GM21528 (cell line): Measurements from ENCODE around the gene PALMD.

Experiments
- ATAC-seq: cut with Tn5 transposase; IDR thresholded peaks from one replicate; pipeline ENCODE4 v1.9.1; 2021; ENCODE audit warnings: mild to moderate bottlenecking, moderate library complexity; ENCODE audit not compliant: unreplicated experiment, low FRiP score

PALMD gene

DNA sequence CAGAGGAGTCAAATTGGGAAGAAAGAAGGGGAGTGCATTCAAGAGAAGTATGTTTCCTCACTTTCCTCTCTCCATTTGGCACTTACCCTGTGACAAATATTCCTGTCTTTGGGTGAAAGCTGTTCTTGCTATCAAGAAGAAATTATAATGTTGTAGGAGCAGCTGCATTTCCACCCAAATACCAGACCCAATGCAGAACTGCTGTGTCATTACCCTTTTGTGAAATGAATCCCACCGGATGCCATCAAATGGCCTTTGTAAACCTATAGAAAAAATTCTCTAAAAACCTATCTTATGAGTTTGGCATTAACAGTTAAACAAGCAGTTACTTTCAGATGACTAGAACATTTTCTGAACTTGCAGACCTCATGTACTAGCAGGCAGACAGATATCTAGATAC lies 16.7 kb upstream of the PALMD start:
- ATAC-seq: no peak

DNA sequence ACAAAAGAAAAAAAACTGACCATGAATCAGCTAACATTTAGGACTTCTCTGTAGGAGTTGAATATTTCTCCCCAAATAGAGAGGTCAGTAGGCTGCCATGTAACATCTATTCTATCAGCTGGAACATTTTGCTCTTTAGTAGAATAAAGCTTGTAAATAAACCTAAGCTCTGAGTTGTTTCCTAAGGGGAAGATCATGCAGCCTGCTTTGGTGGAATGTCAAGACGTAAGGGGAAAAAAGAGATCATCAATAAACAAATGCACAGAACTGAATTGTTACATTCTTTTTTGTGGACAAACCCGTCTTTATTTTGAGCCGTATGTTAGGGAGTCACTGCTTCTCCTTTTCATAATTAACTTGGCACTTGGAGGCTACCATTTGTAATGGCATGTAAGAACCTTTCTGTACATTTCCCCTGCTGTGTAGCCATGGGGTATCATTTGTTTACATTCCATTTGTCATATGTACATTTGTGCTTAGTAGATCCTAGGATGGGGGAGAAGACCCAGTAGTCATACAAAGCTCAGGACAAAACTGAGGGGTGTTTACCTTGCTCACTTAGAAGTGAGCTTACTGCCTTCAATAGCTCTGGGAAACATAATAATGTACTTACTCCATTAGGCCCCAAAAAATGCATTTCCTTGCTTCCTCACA lies 10.8 kb upstream of the PALMD start:
- ATAC-seq: no peak

DNA sequence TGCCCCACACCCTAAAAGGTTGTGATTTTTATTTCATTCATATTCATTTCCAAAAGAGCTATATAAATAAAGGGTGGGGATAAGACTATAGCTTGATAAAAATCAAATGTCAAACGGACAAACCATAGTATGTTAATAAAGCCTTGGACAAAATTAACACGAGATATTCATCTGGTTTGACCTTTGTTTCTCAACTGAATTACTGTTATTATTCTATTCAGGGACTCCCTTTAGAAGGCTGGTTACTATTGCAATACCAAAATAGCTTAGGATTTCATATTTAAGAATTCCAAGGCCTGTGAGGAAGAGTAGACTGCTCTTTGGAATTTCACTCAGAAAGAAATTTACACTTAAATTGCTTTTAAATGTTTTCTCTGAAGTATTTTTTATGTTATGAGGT lies 10.2 kb upstream of the PALMD start:
- ATAC-seq: no peak

DNA sequence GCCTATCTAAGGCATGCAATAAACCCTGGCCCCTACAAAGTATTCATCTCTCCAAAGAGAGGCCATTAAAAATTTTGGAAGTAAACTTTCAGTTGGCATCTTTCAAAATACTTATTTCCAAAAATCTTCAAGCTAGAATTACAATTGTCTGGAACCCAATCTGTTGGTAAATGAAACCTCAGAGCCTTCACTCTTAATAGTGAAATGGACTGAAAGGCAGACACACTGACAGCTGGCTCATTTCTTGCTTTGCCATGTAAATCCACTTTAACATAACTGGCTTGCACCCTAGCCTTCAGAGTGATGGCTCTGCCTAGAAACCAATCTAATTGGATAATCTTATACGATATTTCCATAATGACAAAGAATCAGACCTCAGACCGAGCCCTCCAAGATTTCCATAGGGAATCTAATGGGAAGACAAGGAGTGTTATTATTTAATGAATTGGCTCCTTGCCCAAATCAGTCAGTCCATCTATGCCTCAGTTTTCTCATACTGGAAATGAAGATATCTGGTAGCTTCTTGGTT lies 9.2 kb upstream of the PALMD start:
- ATAC-seq: no peak

DNA sequence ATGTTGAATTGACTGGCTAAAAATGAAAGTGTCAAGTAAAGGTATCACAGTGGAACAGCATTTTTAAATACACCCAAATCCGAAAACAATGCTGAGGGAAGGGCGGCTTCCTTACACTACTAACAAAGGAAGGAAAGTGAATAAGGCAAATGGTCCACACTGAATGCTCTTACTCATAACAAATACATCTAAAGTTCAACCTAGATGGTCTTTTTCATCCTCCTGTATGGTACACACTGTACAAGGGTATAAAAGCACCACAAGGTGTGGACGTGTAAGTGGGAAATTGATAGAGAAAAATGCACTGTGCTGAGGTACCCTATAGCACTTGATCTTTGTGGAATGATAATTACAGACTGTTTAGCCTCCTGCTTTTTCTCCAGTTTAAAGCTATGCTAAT lies 7.1 kb upstream of the PALMD start:
- no peak for ATAC-seq

DNA sequence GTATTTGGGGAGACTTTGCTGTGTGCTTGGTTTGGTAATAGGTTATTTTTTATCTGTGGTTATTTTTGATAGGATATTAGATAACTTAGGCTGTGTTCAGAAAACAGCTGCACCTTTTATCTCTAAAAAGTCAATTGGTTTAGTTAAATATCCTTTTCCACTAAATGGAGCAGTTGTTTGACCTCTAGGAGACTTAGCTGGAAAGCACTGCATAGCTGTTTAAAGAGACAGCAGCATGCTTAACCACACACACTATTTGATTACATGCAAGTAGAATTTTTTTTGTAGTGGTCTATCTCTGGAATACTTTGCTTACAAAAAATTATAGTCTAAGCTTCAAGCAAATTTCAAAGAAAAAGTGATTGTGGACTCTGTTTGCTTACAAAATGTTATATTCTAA lies 6.5 kb upstream of the PALMD start:
- no peak for ATAC-seq

DNA sequence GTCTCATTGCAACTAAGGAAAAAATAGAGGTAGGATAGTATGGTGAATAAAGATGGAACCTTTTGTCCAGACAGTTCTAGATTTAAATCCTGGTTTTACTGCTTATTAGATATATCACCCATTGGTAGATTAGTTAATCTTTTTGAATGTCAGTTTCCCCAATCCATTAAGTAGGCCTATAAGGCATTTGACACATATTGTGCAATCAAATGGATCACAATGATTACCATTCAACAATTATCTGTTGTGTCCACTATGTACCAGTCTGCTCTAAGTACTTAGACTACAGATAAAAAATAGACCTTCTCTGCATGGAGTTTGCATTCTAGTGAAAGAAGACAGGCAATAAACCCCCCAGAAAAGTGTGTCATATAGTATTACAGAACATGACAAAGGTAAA lies 6.0 kb upstream of the PALMD start:
- ATAC-seq: no peak

DNA sequence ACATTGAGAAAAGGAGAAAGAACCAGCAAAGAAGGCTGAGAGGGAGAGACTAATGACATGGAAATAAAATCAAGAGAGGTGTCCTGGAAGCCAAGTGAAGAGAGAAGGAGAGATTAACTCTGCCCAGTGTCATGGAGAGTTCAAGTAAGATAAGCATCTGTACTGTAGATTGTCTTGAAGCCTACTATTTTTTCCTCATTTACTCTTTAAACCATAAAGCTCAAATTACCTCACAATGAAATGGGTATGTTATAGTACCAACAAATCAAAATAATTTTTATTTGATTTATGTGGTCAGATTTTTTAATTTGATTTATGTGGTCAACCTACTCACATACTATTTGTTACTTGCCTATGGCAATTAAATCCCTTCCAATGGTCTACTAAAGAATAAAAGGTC lies 5.2 kb upstream of the PALMD start:
- no peak for ATAC-seq

DNA sequence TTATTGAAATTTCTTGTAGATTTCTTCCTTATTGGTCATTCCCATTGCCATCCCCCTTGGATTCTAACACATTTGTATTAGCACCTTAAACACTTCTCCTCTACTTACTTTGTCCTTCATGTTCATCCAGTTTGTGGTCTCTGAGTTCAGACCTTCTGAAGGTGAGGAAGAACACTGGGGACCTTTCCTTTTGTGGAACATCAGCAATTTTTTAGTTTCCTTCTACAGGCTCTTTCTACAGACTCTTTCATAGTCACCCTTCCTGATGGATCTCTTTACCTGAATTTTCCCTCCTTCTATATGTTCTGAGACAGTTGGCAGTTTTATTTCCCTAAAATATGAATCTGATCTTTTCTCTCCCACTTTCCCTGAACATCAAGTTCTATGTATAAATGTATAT lies 4.4 kb upstream of the PALMD start:
- ATAC-seq: no peak

DNA sequence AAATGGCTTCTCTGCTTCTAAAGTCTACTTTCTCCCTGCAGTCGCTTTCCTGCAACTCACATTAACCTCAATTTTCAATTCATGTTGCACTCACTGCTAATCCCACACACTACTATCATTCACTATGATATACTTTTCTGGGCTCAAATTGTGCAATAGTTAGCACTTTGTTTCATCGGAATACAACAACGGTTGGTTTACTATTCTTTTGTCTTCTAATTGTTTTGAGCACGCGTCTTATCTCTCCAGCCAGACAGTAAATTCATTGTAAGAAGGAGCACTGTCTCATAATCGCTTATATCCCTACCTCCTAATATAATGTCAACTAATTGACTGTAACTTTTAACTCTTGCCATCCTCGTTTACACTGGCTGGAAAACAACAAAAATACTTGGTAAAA lies 3.9 kb upstream of the PALMD start:
- ATAC-seq: no peak

DNA sequence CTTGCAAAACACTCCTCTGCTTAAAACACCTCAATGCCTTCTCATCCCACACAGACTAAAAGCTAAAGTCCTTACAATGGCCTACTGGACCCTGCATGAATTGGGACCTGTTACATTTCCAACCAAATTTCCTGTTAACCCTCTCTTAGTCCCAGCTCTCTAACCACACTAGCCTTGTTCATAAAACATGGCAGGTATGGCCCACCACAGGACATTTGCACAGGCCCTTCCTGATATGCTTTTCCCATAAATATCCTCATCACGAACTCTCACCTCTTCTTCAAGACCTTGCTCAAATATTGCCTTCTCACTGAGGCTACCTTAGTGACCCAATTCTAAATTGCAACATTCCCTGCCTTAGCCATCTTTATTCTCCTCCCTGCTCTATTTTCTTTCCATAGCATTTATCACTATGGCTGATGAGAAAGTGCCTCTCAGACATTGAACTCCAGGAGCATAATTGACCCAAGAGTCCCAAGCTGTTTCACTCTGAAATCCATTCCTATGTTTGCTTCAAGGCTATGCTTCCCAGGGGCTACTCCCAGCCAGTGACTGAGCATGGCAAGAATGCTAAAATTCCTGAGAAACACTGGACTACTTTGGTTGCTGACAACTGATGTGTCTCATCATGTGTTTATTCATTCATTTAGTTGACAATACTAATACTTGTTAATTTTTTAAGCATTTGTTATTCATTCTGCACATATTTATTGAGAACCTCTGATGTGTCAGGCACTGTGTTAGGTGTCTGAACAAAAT lies 2.7 kb upstream of the PALMD start:
- ATAC-seq: no peak

DNA sequence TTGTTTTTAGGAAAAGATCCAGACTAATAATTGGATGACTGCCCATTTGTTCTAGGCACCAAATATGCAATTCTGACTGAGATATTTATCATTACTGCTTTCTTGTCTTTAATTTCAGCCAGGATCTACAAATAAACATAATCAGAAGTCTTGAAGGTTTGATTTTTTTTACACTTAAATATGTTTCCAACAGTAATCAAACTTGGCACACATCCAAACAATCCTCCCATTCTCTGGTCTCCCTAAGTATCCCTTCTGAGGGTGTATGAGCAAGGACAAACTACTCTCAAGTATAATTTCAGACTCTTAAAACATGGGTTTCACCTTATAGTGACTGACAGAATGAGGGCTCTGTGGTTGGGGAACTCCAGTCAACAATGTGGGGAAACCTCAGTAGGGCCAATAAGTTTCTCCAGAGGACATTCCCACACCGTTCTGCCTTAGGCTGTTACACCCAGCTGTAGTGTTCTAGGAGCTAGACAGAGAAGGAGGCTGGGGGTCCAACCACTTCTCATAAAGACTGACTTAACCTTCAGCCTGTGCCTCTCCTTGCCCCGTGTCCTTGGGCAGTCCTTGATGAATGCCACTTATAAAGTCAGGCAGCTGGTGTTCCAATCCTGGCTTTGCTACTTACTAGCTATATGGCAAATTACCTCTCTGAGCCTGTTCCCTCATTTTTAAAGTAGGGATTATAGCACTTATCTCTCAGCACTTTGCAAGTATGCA lies 1.5 kb upstream of the PALMD start:
- no peak for ATAC-seq

DNA sequence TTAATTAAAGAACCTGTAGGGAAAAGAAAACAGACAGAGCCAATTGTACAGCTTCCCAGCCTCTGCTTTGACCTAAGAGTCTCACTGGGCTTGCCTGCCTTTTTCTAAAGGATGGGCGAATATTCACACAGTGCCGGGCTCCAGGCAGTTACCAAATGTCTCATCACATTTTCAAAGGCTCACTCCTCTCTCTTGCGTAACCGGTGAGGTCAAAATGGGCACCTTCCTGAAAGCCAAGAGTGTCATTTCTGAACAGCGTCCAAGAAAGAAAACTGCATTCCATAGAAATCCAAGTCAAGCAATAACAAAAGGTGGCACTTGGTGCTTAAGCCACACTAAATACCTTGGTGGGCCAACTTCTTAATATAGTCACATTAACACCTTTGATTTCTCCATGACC lies 710 bp upstream of the PALMD start:
- ATAC-seq: no peak

DNA sequence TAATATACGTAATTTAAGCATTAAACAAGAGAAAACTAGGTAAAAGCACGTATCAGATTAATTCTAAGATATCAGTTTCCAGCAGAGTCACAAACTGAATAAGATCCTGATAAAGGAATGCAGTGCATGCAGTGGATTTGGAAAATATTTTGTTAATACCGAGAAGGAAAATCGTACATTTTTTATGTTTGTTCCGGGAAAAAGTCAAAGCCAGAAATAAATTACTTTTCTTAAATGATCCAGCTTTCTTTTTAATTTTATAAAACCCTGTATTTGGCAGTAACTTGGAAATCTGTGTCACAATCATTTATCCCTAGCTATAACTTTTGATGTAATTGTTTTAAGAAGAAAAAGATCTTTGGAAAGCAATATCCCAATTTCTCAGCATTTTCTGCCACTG lies 955 bp downstream of the PALMD start:
- no peak for ATAC-seq

DNA sequence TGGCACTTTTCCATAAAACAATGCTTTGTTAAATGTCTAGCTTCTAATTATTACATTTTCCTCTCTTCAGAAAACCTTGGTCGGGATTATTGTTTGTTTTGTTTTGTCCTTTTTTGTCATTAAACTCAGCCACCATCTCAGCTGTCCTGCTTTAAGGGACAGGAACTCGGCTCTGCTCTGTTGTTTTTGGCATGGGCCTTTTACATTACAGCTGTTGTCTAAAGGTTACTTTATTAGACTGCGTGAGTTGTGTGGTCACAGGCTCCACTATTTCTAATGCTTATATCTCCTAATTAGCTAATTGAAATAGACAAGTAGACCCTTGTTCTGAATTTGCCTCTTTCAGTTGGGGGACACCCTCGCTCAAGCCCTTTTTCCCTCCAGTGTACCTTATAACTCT lies 1.6 kb downstream of the PALMD start:
- no peak for ATAC-seq

DNA sequence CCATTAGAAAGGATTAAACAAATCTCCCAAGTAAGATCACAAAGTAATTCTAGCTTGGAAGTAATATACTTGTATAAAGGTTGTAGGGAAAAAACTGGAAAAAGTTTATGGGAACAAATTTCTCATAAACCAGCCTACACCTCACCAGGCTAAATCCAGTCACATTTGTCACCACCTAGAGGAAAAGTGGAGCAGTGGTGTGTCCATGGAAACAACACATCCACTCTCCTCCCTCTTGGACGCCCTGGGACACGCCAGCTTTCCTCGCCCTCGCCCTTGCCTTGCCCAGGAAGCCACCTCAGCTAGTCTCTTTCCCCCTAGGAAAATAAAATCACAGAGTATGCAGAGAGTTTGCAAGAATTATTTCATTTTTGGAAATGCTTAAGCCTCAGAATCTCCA lies 2.2 kb downstream of the PALMD start:
- no peak for ATAC-seq

DNA sequence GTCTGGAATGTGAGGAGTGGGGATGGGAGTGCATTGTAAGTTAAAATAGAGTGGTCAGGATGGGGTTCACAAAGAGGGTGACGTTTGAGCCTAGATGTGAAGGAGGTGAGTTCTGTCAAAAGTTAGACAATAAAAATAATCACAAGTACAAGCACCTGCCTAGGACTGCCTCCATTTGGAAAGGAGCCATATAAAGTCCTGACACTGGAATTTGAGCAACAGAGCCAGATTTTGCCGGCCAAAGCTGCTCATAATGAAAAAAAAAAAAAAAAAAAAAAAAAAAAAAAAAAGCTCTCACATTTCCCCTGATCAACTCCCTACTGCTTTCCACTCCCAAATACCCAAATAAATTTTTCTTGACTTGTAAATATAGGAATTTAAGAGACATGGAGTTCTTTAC lies 4.1 kb downstream of the PALMD start:
- ATAC-seq: no peak

DNA sequence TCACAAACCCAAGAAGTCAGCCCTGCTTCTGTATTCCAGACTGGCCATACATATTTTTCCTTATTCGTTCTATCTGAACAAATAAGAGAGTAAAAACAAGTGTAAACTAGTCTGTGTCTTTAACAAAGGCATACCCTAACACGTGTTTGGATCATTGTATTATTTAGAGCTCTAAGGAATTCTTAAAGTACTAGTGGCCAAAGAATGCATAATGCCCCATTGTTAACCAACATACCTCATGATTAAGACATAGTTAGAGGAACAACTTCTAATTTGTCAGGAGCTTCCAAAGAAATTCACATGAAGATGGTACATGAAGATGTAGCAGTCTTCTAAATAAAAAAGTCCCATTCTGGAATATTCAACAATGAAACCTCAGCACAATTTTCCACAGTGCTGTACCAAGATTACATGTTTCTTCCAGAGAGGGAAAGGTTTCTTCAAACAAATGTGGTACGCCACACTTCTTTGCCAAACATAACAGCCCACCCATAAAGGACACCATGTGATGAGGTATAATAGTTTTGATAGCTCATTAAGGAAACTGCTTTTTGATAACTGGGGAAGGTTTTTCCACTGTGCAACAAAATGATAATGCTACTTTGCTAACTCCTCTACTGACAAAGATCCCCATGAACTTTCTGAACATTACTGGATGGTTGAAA lies 5.0 kb downstream of the PALMD start:
- no peak for ATAC-seq

DNA sequence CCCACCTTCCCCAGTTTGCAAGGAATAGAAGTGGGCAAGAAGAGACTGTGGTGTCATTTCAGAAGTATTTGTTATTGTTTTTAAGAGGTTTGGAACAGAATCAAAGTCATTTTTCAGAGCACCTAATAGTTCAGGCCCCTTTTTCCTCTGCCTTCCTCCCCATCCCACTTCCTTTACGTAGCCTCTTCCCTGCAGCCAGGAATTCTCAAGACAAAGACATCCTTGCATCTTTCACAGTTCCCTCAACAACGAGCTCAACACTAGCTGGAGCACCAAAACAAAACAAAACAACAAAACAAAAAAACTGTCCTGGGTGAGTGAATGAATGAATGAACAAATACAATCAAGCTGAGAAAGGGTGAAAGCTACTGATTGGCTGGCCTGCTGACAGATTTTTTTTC lies 7.0 kb downstream of the PALMD start:
- no peak for ATAC-seq

DNA sequence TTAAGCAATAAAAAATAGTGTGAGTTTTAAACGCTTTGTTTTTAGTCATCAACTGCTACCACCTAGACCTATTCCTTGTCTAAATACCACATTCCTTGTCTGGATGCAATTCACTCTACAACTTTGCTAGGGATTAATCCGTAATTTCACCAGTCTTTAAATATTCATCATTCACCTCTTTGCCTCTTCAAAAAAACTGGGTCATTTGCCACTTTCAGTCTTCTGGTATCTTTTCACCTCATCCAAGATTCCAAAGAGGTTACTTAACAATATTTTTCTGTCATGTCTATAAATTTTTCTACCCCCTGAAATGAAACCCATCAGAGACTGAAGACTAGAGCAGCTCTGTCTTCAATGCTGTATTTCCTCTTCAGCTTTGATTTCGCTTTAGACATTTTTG lies 9.5 kb downstream of the PALMD start:
- ATAC-seq: no peak

DNA sequence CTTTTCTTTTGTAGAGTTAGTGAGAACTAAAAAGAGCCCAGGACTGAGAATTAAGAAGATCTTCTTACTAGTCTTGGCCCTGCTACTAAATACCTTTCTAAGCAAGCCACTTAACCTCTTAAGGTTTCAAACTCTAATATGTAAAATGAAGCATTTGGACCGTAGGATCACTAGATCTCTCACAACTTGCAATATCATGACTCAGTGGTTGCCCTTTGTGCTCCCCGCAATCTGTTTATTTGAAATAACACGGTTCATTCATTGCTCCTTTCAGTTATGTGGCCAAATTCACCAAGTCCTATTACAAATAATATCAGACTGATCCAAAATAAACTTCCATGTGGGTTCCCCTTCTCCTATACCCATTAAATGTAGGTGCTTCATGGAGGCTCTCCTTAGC lies 10.8 kb downstream of the PALMD start:
- ATAC-seq: no peak
